Activated B cell treated with CpG ODN at 0.5 μM for 24 hours (primary cell): ENCODE results near the gene CD1E. TPM values are rescaled to one million over a fixed set of nuclear protein-coding genes. Genes with fewer than 3 reads are reported as not detected.

Experiments
- ATAC-seq: fragments of 200-7000 bp; cut with Tn5 transposase; one replicate; pipeline ENCODE4 v1.10.0; 2021; ENCODE audit warnings: low read depth, mild to moderate bottlenecking, moderate library complexity
- CTCF ChIA-PET: fragments of 350-600 bp; sonication (Branson Sonifier 250); formaldehyde crosslinking; loops from one replicate; lab custom pipeline; 2021; ENCODE audit warnings: antibody characterized with exemption; lab: Charles Lee
- POLR2A ChIA-PET: fragments of 350-600 bp; sonication (Branson Sonifier 250); formaldehyde crosslinking; loops from one replicate; lab custom pipeline; 2021; ENCODE audit warnings: antibody characterized with exemption; lab: Charles Lee
- DNase-seq: peaks from one replicate; pipeline ENCODE4 v3.0.0; 2022
- H3K27ac Mint-ChIP-seq: one replicate; pipeline ENCODE4 v1.8.0; 2020; ENCODE audit warnings: mixed read lengths
- H3K27me3 Mint-ChIP-seq: one replicate; pipeline ENCODE4 v1.8.0; 2021; ENCODE audit warnings: mixed read lengths
- H3K36me3 Mint-ChIP-seq: one replicate; pipeline ENCODE4 v1.8.0; 2021; ENCODE audit warnings: low read depth, mixed read lengths
- H3K4me1 Mint-ChIP-seq: one replicate; pipeline ENCODE4 v1.8.0; 2021; ENCODE audit warnings: mixed read lengths
- H3K4me3 Mint-ChIP-seq: one replicate; pipeline ENCODE4 v1.8.0; 2020; ENCODE audit warnings: mild to moderate bottlenecking, mixed read lengths
- H3K9me3 Mint-ChIP-seq: one replicate; pipeline ENCODE4 v1.8.0; 2020; ENCODE audit warnings: mixed read lengths
- CTCF ChIP-seq: fragments of 200-600 bp; IDR thresholded peaks from one replicate; pipeline ENCODE4 v1.8.0; 2022; ENCODE audit warnings: antibody characterized with exemption, mild to moderate bottlenecking
- intact Hi-C: fragments of 100-400 bp; cut with micrococcal nuclease; formaldehyde crosslinking; loops from one replicate; pipeline ENCODE4 v1.15.1; 2024
- total RNA-seq: library from RNA; stranded (reverse); gene quantifications from 2 replicates; pipeline ENCODE4 v1.2.3, GENCODE V29; 2022

The CD1E gene
- total RNA-seq, 1 donor from 2014 or later, result not detected

- intact Hi-C loops, result loop anchor here (5.0 to 10.0 kb wide), 3 partner anchors 67 to 606 kb away; partner anchors contain the start of genes CD1B and IFI16
- Mint-ChIP-seq H3K36me3 (no peaks in the 10 kb centered on the region), H3K27me3 (no peaks in the 10 kb centered on the region), H3K4me3 (no peak within 1 kb of the TSS), H3K4me1 (peaks cover 12% of the 10 kb centered on the region), H3K9me3 (no peaks in the 10 kb centered on the region), H3K27ac (no peak within 1 kb of the TSS)
- ChIA-PET POLR2A (no interaction called here), CTCF (no interaction called here)
- ATAC-seq (no peak), DNase-seq (no peak)
- TF ChIP-seq CTCF, result no peak
Measured at GRCh38 chr1:158398818-158399514, 45.3 kb downstream of the CD1E start, which contains the start of gene OR10T2. OR10T2 (minus strand) TSS chr1:158399466; CDS start chr1:158399466, 0 bp downstream.

- TF ChIP-seq CTCF, result no peak
- ATAC-seq (no peak), DNase-seq (no peak)
- no peaks in the 10 kb centered on the region for H3K9me3 Mint-ChIP-seq
- no peak overlapping the region for H3K27ac Mint-ChIP-seq
- no peaks in the 10 kb centered on the region for H3K27me3 Mint-ChIP-seq
- H3K36me3 Mint-ChIP-seq, result no peaks in the 10 kb centered on the region
- no peak overlapping the region for H3K4me3 Mint-ChIP-seq
- CTCF ChIA-PET, result interaction anchor here (1.5 kb wide), 1 partner anchor 197 kb away, joined by 4 read pairs; no protein-coding TSS in a partner anchor
- peaks cover under 1% of the 10 kb centered on the region for H3K4me1 Mint-ChIP-seq
- intact Hi-C loops, result no loop called here
- POLR2A ChIA-PET, result no interaction called here
Measured at GRCh38 chr1:158400871-158401270, 47.2 kb downstream of the CD1E start.

- H3K27ac Mint-ChIP-seq, result no peak overlapping the region
- no peak for DNase-seq
- H3K36me3 Mint-ChIP-seq, result no peaks in the 10 kb centered on the region
- peaks cover 2% of the 10 kb centered on the region for H3K27me3 Mint-ChIP-seq
- no peaks in the 10 kb centered on the region for H3K9me3 Mint-ChIP-seq
- intact Hi-C loops, result no loop called here
- ATAC-seq, result no peak
- POLR2A ChIA-PET, result no interaction called here
- H3K4me1 Mint-ChIP-seq, result no peaks in the 10 kb centered on the region
- no peak for TF ChIP-seq CTCF
- no peak overlapping the region for H3K4me3 Mint-ChIP-seq
- CTCF ChIA-PET, result no interaction called here
Measured at GRCh38 chr1:158407092-158407491, 53.4 kb downstream of the CD1E start.

Other genes with a start within 250 kb of the CD1E start
- 4.6 and 5.0 TPM in 2 replicates for gene CD1D, start 173.0 kb upstream of the CD1E start, total RNA-seq
- 1.4 and 1.6 TPM in 2 replicates for gene CD1A, start 99.5 kb upstream of the CD1E start, total RNA-seq
- gene CD1C, start 64.0 kb upstream of the CD1E start, total RNA-seq, result 37.3 and 40.8 TPM in 2 replicates
- not detected in 2 replicates for gene CD1B, start 22.4 kb upstream of the CD1E start, total RNA-seq
- not detected in 2 replicates for gene OR10T2, start 45.6 kb downstream of the CD1E start, total RNA-seq
- not detected in 2 replicates for gene OR10K2, start 72.3 kb downstream of the CD1E start, total RNA-seq
- not detected in 2 replicates for gene OR10K1, start 107.9 kb downstream of the CD1E start, total RNA-seq
- not detected in 2 replicates for gene OR10R2, start 118.3 kb downstream of the CD1E start, total RNA-seq
- not detected in 2 replicates for gene OR6Y1, start 200.5 kb downstream of the CD1E start, total RNA-seq
- not detected in 2 replicates for gene OR6P1, start 216.7 kb downstream of the CD1E start, total RNA-seq
- gene OR10X1, start 226.0 kb downstream of the CD1E start, total RNA-seq, result not detected in 2 replicates